ENCODE data around the gene CBX5. TPM values are rescaled to one million over a fixed set of nuclear protein-coding genes. Genes with fewer than 3 reads are reported as not detected.
A peak's percentile ranks its signal among the peaks of the same experiment; 100 is the strongest.

Gene CBX5
- polyA plus RNA-seq, 1 of the 3 experiments (the other 2 are of a cell fraction) = 11.6 TPM

DNA sequence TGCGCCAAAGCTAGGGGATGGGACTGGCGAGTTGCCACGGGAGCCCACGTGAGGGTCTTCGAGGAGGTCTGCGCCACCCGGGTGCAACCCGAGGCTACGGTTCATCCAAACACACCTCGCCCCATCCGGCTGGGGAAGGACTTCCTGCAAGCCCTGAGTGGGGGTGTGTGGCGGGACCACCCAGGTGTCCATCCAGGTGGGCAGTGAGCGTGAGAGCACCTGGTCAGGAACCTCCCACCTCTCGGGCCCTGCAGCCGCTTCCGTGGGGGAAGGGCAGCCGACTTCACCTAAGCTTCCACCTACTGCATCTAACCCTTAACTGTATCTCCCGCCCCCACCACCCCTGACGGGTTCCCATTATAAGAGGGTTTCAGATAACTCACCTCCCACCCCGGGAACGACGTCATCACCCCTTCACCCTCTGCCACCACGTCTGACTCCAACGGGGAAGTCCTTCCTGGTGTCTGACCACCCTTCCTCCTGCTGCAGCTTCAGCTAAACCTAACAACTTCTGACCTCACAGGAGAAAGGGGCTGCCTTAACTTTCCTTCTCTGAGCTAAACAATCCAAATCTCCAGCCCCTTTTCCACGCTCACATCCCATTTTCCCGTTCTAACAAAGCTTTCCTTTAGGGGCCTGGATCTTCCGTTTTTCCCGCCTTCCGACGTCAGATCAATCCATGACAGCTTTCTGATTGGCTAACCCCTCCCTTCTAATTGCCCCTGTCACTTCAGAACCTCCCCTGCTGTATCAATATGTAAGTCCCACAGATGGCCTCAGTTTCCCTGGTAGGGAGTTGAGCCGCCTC, 63.7 kb downstream of the CBX5 start (continued):
- TF ChIP-seq, protein P1, sequence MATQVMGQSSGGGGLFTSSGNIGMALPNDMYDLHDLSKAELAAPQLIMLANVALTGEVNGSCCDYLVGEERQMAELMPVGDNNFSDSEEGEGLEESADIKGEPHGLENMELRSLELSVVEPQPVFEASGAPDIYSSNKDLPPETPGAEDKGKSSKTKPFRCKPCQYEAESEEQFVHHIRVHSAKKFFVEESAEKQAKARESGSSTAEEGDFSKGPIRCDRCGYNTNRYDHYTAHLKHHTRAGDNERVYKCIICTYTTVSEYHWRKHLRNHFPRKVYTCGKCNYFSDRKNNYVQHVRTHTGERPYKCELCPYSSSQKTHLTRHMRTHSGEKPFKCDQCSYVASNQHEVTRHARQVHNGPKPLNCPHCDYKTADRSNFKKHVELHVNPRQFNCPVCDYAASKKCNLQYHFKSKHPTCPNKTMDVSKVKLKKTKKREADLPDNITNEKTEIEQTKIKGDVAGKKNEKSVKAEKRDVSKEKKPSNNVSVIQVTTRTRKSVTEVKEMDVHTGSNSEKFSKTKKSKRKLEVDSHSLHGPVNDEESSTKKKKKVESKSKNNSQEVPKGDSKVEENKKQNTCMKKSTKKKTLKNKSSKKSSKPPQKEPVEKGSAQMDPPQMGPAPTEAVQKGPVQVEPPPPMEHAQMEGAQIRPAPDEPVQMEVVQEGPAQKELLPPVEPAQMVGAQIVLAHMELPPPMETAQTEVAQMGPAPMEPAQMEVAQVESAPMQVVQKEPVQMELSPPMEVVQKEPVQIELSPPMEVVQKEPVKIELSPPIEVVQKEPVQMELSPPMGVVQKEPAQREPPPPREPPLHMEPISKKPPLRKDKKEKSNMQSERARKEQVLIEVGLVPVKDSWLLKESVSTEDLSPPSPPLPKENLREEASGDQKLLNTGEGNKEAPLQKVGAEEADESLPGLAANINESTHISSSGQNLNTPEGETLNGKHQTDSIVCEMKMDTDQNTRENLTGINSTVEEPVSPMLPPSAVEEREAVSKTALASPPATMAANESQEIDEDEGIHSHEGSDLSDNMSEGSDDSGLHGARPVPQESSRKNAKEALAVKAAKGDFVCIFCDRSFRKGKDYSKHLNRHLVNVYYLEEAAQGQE (IDR thresholded peaks at IDR 0.05; ENCODE audit: low read depth, low read length) = no peak
- TF ChIP-seq RAD21 (IDR thresholded peaks at IDR 0.05; ENCODE audit: low read length) = no peak
- TF ChIP-seq, protein P2, sequence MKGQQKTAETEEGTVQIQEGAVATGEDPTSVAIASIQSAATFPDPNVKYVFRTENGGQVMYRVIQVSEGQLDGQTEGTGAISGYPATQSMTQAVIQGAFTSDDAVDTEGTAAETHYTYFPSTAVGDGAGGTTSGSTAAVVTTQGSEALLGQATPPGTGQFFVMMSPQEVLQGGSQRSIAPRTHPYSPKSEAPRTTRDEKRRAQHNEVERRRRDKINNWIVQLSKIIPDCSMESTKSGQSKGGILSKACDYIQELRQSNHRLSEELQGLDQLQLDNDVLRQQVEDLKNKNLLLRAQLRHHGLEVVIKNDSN (IDR thresholded peaks at IDR 0.05; ENCODE audit: borderline replicate concordance, low read depth) = no peak
- no peak for TF ChIP-seq NRF1 (IDR thresholded peaks at IDR 0.05; ENCODE audit: low read depth, low read length)
- TF ChIP-seq, protein P3, sequence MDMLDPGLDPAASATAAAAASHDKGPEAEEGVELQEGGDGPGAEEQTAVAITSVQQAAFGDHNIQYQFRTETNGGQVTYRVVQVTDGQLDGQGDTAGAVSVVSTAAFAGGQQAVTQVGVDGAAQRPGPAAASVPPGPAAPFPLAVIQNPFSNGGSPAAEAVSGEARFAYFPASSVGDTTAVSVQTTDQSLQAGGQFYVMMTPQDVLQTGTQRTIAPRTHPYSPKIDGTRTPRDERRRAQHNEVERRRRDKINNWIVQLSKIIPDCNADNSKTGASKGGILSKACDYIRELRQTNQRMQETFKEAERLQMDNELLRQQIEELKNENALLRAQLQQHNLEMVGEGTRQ (IDR thresholded peaks at IDR 0.05; ENCODE audit: borderline replicate concordance, low read depth, low read length) = no peak
- no peak for TF ChIP-seq SIN3A (IDR thresholded peaks at IDR 0.05; ENCODE audit: borderline replicate concordance, low read depth, low read length)
- TF ChIP-seq CHD2 (IDR thresholded peaks at IDR 0.05; ENCODE audit: low read length, partially characterized antibody) = no peak
- no peak for TF ChIP-seq TAF1 (IDR thresholded peaks at IDR 0.05; ENCODE audit: borderline replicate concordance, low read depth, low read length)

DNA sequence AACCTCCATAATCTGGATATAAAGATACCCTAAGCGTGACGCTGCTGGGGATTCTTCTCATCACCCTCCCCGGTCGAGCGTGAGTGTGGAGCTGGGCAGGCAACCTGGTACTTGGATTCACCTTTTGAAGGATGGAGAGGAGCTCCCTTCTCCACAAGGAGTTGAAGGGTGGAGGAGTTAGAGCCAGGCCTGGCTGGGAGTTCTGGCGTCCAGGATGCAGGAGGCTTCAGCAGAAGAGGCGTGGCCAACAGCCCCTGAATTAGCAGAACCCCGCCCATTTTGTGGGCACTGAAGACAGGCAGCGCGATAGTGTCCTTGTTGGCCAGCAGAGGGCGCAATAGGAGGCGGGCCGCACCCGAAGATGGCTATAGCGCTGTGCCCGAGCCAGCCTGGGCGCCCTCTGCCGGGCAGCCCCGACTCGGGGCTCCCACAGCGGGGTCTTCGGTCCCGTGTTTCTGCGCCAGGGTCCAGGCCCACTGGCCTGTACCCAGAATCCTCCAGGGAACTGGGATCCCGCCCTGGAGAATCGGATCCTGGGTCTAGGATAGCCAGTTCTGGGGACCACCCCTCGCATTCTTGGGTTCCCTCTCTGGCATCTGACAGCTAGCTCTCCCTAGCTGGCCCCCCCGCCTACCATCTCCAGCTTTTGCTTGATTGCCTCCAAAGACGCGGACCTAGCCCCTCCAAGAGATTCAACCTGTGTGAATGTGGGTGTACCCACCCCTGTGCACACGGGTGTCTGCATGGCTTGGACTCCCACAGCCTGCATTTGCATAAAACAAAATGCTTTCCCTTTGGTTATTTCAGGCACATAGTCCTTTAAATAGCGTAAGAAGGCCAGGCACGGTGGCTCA, 65.1 kb downstream of the CBX5 start:
- Histone ChIP-seq H3K9me2 (no peaks in the 10 kb centered on the region), H3K27ac (ENCODE audit: low read depth in 2 of 2, low read length in 1 of 2) (no peak overlapping the region), H3K9ac (no peak overlapping the region), H3K79me2 (ENCODE audit: insufficient read depth) (no peaks in the 10 kb centered on the region), H3K4me1 (ENCODE audit: control insufficient read depth in 1 of 2, insufficient read depth in 2 of 2, low read depth in 1 of 2, low read length in 1 of 2) (peaks cover 0 to 16% of the 10 kb centered on the region in 2 experiments; a peak in 1 of 4 replicates), H4K20me1 (ENCODE audit: insufficient read depth) (no peaks in the 10 kb centered on the region), H3F3A (replicated peaks; ENCODE audit: insufficient read depth) (peaks cover 6% of the 10 kb centered on the region), H3K4me3 (ENCODE audit: low read depth in 2 of 2, low read length in 1 of 2) (peak overlapping the region; percentile 41 to 62), H3K9me3 (no peaks in the 10 kb centered on the region), H3K27me3 (ENCODE audit: insufficient read depth) (no peaks in the 10 kb centered on the region), H3K36me3 (replicated peaks in 1 of 2; ENCODE audit: control insufficient read depth in 1 of 2, insufficient read depth in 2 of 2, low read length in 1 of 2) (no peaks in the 10 kb centered on the region), H3K4me2 (peak overlapping the region; percentile 55), H2AFZ (ENCODE audit: low read depth) (no peak overlapping the region)
- ChIA-PET POLR2A (interaction anchor here (0.7 kb wide), 1 partner anchor 230 kb away, joined by 3 read pairs; the partner anchor contains the start of gene HOXC10), CTCF (interaction anchor here (0.5 to 7.3 kb wide), 83 partner anchors 7 to 516 kb away, joined by 3 to 212 read pairs (median 4); partner anchors contain the start of genes CBX5, COPZ1, HNRNPA1 and HOXC10)
- peak; percentile 92 for DNase-seq
- 25% methylated on average over 26 of the region's 33 CpGs for WGBS (ENCODE audit: low lambda C conversion rate)
- TF ChIP-seq SMC3 (IDR thresholded peaks at IDR 0.05; ENCODE audit: low read depth, low read length) (peak; percentile 80), ELF1 (IDR thresholded peaks at IDR 0.05) (no peak), RFX5 (IDR thresholded peaks at IDR 0.05; ENCODE audit: low read length) (no peak), RAD21 (IDR thresholded peaks at IDR 0.05; ENCODE audit: low read length) (peak; percentile 62), RCOR1 (IDR thresholded peaks at IDR 0.05; ENCODE audit: low read length) (peak; percentile 57; the same call in 1 of the 2 replicates), JUND (IDR thresholded peaks at IDR 0.05) (no peak), MXI1 (IDR thresholded peaks at IDR 0.05; ENCODE audit: low read depth, low read length) (no peak), YY1 (IDR thresholded peaks at IDR 0.05; ENCODE audit: low read depth) (0 out of 2 replicates have a peak, but pooled peaks have one; percentile 2), RXRA (IDR thresholded peaks at IDR 0.05; ENCODE audit: borderline replicate concordance, low read depth) (no peak), FOXM1 (IDR thresholded peaks at IDR 0.05; ENCODE audit: low read depth) (no peak), TAF1 (IDR thresholded peaks at IDR 0.05; ENCODE audit: borderline replicate concordance, low read depth, low read length) (peak; percentile 22; the same call in 1 of the 2 replicates)
- TF ChIP-seq, protein P4, sequence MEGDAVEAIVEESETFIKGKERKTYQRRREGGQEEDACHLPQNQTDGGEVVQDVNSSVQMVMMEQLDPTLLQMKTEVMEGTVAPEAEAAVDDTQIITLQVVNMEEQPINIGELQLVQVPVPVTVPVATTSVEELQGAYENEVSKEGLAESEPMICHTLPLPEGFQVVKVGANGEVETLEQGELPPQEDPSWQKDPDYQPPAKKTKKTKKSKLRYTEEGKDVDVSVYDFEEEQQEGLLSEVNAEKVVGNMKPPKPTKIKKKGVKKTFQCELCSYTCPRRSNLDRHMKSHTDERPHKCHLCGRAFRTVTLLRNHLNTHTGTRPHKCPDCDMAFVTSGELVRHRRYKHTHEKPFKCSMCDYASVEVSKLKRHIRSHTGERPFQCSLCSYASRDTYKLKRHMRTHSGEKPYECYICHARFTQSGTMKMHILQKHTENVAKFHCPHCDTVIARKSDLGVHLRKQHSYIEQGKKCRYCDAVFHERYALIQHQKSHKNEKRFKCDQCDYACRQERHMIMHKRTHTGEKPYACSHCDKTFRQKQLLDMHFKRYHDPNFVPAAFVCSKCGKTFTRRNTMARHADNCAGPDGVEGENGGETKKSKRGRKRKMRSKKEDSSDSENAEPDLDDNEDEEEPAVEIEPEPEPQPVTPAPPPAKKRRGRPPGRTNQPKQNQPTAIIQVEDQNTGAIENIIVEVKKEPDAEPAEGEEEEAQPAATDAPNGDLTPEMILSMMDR (IDR thresholded peaks at IDR 0.05) = peak; percentile 99
- TF ChIP-seq, protein P5, sequence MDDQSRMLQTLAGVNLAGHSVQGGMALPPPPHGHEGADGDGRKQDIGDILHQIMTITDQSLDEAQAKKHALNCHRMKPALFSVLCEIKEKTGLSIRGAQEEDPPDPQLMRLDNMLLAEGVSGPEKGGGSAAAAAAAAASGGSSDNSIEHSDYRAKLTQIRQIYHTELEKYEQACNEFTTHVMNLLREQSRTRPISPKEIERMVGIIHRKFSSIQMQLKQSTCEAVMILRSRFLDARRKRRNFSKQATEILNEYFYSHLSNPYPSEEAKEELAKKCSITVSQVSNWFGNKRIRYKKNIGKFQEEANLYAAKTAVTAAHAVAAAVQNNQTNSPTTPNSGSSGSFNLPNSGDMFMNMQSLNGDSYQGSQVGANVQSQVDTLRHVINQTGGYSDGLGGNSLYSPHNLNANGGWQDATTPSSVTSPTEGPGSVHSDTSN (IDR thresholded peaks at IDR 0.05) = no peak

Data from SK-N-SH (cell line).